ENCODE results near the gene SLAMF8.
A peak's percentile ranks its signal among the peaks of the same experiment; 100 is the strongest.

SLAMF8 gene

DNA sequence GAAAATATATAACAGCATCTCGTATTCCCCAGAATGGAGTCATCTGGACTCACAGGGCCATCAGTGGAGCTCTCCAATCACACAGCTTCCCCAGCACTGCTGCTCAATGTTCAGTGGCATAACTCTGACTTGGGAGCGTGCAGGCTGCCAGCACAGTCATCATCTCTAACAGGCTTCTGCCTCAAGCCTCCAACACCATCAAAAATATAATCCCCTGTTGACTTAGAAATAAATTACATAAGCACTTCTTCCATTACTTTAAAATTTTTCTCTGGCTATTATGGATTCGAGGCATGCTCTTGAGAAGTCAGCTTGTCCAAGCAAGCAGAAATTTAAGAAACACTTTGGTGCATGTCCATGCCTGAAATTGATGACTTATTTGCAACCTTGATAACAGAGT is 39.7 kb upstream of the SLAMF8 start:
- TF ChIP-seq, protein P1, sequence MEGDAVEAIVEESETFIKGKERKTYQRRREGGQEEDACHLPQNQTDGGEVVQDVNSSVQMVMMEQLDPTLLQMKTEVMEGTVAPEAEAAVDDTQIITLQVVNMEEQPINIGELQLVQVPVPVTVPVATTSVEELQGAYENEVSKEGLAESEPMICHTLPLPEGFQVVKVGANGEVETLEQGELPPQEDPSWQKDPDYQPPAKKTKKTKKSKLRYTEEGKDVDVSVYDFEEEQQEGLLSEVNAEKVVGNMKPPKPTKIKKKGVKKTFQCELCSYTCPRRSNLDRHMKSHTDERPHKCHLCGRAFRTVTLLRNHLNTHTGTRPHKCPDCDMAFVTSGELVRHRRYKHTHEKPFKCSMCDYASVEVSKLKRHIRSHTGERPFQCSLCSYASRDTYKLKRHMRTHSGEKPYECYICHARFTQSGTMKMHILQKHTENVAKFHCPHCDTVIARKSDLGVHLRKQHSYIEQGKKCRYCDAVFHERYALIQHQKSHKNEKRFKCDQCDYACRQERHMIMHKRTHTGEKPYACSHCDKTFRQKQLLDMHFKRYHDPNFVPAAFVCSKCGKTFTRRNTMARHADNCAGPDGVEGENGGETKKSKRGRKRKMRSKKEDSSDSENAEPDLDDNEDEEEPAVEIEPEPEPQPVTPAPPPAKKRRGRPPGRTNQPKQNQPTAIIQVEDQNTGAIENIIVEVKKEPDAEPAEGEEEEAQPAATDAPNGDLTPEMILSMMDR (IDR thresholded peaks at IDR 0.05): no peak

DNA sequence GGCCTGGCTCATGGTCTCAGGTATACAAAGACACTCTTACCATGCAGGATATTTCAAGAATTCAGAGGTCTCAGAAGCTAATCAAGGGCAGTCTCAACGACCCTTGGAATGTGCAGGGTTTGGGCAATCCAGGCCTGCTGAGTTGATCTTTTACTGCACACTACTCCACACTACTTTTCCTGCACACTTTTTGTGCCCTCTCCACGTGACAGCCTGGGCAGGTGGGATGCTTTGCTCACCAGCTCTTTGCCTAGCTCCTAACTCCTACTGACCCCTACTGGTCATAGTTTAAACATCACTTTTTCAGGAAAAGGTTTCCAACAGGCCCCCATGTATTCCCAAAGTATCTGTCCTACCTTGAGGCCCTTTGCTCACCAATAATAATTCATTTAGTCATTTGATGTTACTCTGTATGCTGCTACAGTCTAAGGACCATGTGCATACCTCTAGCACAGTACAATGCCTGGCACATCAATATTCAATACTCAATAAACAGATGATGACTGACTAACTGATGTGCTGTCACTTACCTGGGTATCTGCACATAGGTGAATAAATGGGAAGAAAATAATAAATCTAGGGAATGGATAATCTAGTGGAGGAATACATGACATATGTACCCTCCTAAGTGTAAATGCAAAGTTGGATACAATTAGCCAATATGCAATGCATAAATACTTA is 36.3 kb upstream of the SLAMF8 start:
- TF ChIP-seq, protein P1 (IDR thresholded peaks at IDR 0.05): peak; percentile 77

DNA sequence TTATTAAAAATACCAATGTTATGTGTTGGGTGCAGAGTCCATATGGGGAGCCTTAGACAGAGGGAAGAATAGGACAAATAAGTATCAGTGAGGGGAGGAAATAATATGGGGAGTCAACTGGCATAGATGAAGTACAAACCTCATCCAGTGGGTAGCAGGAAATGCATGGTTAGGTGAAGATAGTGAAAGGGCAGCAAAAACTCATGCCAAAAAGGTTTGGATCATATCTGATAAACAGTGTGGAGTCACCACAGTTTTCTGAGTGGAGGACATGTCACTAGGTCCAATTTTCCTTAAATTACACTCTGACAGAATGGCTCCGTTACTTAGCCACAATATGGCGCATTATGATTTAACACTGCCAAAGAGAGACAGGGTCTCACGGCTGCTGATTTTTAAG is 35.6 kb upstream of the SLAMF8 start:
- TF ChIP-seq, protein P1 (IDR thresholded peaks at IDR 0.05): no peak

DNA sequence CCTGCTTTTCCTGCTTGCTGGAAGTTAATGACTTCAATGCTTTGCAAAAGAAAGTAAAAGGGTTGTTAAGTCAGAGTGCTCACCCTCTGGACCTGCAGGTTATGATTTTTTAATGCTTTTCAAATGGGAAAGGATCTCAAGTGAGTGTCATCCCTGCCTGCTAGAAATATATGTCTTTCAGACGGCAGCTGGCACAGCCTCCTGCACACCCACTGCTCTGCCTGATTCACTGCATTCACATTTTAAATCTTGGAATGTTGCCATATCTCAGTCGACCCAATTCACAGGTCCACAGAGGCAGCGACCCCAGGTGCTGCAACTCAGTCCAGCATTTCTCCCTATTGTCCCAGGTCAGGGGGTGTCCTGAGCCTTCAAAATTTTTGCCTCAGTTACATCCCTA is 35.2 kb upstream of the SLAMF8 start:
- TF ChIP-seq, protein P1 (IDR thresholded peaks at IDR 0.05): no peak

DNA sequence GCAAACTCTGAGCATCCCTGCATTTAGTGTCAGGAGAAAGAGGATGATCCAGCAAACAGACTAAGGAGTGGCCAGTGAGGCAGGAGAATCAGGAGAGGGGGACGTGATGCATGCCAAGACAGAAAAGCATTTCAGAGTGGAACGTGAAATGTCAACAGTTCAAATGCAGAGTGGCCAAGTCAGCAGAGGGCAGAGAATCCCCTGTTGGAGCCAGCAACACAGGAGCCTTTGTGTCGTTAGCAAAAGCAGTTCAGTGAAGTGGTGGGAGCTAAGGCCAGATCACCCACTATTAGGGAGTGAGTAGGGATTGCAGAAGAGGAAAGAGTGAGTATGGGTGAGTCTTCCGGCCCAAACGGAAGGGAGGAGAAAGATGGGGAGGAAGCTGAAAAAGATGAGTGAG is 31.1 kb upstream of the SLAMF8 start:
- TF ChIP-seq, protein P1 (IDR thresholded peaks at IDR 0.05): no peak

DNA sequence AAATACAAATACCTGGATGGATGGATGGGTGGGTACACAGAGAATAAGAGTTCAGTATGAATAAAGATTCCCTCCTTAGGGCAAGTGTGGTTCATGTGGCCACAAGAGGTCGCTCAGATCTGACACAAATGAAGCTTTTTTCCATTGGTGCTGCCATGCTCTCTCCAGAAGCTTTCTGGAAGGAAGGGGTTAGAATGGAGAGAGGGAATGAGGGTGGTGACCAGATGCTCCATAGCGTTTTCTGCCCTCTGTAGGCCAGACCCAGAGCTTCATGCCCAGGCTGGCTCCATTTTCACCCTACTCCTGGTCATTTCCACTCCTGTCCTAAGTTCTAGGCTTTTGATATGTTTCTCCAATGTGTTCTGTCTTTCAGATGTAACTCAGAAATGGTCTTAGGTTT is 27.8 kb upstream of the SLAMF8 start:
- TF ChIP-seq, protein P1 (IDR thresholded peaks at IDR 0.05): peak; percentile 96

DNA sequence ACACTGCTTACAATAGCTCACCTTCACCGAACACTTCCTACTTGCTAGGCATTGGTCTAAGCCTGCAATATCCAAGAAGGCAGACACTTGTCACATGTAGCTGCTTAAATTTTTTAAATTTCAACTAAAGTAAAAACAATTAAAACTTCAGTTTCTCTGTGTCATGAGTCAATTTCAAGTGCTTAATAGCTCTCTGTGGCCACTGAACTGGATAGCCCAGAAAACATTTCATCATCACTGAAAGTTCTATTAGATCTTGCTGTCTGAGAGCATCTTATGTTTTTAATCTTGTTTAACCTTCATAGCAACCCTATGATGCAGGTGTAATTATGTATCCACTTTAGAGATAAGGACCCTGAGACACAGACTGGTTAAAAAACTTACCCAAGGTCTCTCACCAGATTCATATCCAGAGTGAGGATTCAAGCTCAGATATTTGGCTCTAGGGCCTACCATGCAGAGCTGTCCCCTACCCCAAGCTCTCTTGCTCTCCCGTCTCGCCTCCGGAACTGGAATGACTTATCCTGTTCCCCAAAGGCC is 27.2 kb upstream of the SLAMF8 start:
- TF ChIP-seq, protein P1 (IDR thresholded peaks at IDR 0.05): no peak
